ENCODE results near the gene RAB11FIP4.

GRCh38 chr17:31573861-31574260 is 182.4 kb downstream of the RAB11FIP4 start:
- no peak for TF ChIP-seq CTCF (IDR thresholded peaks at IDR 0.05)
- no peak for TF ChIP-seq POLR2A (IDR thresholded peaks at IDR 0.05)
